Activated B cell treated with CpG ODN at 0.5 μM for 24 hours (primary cell): ENCODE measurements around the gene ELP4. TPM values are rescaled to one million over a fixed set of nuclear protein-coding genes. Genes with fewer than 3 reads are reported as not detected.

ENCODE experiments used
- ATAC-seq: fragments of 200-7000 bp; cut with Tn5 transposase; one replicate; pipeline ENCODE4 v1.10.0; 2021; ENCODE audit warnings: low read depth, mild to moderate bottlenecking, moderate library complexity
- CTCF ChIA-PET: fragments of 350-600 bp; sonication (Branson Sonifier 250); formaldehyde crosslinking; loops from one replicate; lab custom pipeline; 2021; ENCODE audit warnings: antibody characterized with exemption; lab: Charles Lee
- POLR2A ChIA-PET: fragments of 350-600 bp; sonication (Branson Sonifier 250); formaldehyde crosslinking; loops from one replicate; lab custom pipeline; 2021; ENCODE audit warnings: antibody characterized with exemption; lab: Charles Lee
- DNase-seq: peaks from one replicate; pipeline ENCODE4 v3.0.0; 2022
- H3K27ac Mint-ChIP-seq: one replicate; pipeline ENCODE4 v1.8.0; 2020; ENCODE audit warnings: mixed read lengths
- H3K27me3 Mint-ChIP-seq: one replicate; pipeline ENCODE4 v1.8.0; 2021; ENCODE audit warnings: mixed read lengths
- H3K36me3 Mint-ChIP-seq: one replicate; pipeline ENCODE4 v1.8.0; 2021; ENCODE audit warnings: low read depth, mixed read lengths
- H3K4me1 Mint-ChIP-seq: one replicate; pipeline ENCODE4 v1.8.0; 2021; ENCODE audit warnings: mixed read lengths
- H3K4me3 Mint-ChIP-seq: one replicate; pipeline ENCODE4 v1.8.0; 2020; ENCODE audit warnings: mild to moderate bottlenecking, mixed read lengths
- H3K9me3 Mint-ChIP-seq: one replicate; pipeline ENCODE4 v1.8.0; 2020; ENCODE audit warnings: mixed read lengths
- intact Hi-C: fragments of 100-400 bp; cut with micrococcal nuclease; formaldehyde crosslinking; loops from one replicate; pipeline ENCODE4 v1.15.1; 2024
- total RNA-seq: library from RNA; stranded (reverse); gene quantifications from 2 replicates; pipeline ENCODE4 v1.2.3, GENCODE V29; 2022
- TF ChIP-seq, protein P1 (sequence below): fragments of 200-600 bp; IDR thresholded peaks from one replicate; pipeline ENCODE4 v1.8.0; 2022; ENCODE audit warnings: antibody characterized with exemption, mild to moderate bottlenecking

Gene ELP4
- total RNA-seq, 1 donor from 2014 or later: 25.5 TPM

DNA sequence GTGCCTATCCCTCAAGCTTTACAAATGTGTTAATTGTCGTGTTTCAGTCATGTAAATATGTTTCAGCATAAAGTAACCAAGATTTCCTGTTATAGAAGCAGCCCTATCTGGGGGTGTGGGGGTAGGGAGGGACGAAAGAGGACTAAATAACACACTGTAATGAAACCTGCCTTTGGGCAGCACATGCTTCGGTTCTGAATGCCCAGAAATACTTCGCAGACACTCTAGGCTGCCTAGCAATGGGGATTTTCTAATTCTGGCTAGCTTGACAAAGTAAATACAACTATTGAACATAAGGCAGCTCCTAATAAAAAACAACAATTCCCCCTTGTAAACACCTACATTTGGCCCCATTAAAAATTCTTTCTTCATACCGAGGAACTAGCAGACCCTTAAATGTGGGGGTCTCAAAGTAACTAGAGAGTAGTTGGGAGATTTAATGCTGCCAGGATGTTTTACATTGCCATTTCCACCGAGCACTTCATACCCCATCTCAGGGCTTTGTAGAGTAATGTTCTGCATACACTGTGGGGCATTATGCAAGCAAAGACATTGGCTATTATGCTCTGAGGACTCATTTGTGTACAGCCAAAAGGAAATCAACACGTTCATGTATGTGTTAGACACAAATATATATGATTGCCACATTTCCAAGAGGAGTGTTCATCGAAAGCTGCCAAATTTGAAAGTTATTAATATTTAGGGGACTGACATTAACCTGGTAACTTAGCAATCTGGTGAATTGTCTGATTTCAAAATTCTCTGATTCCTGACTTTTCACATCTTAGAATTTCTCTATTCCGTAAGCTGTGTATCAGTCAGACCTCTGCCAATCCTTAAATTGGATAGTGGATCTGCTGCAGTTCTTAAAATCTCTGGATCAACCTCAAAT, 259.4 kb downstream of the ELP4 start:
- no peaks in the 10 kb centered on the region for H3K27me3 Mint-ChIP-seq
- intact Hi-C loops: no loop called here
- TF ChIP-seq, protein P1, sequence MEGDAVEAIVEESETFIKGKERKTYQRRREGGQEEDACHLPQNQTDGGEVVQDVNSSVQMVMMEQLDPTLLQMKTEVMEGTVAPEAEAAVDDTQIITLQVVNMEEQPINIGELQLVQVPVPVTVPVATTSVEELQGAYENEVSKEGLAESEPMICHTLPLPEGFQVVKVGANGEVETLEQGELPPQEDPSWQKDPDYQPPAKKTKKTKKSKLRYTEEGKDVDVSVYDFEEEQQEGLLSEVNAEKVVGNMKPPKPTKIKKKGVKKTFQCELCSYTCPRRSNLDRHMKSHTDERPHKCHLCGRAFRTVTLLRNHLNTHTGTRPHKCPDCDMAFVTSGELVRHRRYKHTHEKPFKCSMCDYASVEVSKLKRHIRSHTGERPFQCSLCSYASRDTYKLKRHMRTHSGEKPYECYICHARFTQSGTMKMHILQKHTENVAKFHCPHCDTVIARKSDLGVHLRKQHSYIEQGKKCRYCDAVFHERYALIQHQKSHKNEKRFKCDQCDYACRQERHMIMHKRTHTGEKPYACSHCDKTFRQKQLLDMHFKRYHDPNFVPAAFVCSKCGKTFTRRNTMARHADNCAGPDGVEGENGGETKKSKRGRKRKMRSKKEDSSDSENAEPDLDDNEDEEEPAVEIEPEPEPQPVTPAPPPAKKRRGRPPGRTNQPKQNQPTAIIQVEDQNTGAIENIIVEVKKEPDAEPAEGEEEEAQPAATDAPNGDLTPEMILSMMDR: no peak
- no peaks in the 10 kb centered on the region for H3K4me1 Mint-ChIP-seq
- H3K9me3 Mint-ChIP-seq: no peaks in the 10 kb centered on the region
- DNase-seq (no peak), ATAC-seq (no peak)
- peaks cover 9% of the 10 kb centered on the region for H3K36me3 Mint-ChIP-seq
- H3K4me3 Mint-ChIP-seq: no peak overlapping the region
- ChIA-PET CTCF (no interaction called here), POLR2A (no interaction called here)
- H3K27ac Mint-ChIP-seq: no peak overlapping the region

DNA sequence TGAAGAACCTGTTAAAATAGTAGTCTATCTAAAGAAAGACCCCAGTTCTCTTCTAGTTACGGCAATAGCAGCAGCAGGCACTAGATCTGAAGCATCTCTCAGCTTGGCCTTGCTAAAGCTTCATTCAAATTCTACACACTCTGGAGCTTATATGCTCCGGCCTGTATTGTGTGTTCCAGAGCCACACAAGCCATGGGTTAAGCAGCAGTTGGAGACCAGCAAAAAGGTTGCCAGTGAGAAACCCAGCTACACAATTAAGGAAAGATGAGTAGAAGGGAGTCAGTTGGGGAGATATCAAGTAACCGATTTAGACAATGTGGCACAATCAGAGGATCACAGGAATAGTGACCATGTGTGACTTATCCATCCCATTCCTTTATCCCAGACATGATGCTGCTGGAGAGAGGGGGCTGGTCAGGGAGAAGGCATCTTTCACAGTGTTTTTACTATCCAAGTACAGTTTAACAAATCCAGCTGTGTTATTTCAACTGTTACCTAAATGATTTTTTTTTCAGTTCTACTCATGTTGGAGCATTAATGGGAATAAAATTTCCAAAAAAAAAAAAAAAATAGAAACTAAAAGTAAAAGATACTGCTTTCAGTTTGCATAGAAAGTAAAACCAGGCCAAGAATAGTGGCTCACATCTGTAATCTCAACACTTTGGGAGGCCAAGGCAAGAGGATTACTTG, 260.6 kb downstream of the ELP4 start:
- H3K27me3 Mint-ChIP-seq: no peaks in the 10 kb centered on the region
- intact Hi-C loops: no loop called here
- ATAC-seq (no peak), DNase-seq (no peak)
- H3K4me3 Mint-ChIP-seq: no peak overlapping the region
- peaks cover 8% of the 10 kb centered on the region for H3K36me3 Mint-ChIP-seq
- CTCF ChIA-PET: no interaction called here
- H3K4me1 Mint-ChIP-seq: no peaks in the 10 kb centered on the region
- POLR2A ChIA-PET: no interaction called here
- TF ChIP-seq, protein P1: no peak
- no peaks in the 10 kb centered on the region for H3K9me3 Mint-ChIP-seq
- no peak overlapping the region for H3K27ac Mint-ChIP-seq

DNA sequence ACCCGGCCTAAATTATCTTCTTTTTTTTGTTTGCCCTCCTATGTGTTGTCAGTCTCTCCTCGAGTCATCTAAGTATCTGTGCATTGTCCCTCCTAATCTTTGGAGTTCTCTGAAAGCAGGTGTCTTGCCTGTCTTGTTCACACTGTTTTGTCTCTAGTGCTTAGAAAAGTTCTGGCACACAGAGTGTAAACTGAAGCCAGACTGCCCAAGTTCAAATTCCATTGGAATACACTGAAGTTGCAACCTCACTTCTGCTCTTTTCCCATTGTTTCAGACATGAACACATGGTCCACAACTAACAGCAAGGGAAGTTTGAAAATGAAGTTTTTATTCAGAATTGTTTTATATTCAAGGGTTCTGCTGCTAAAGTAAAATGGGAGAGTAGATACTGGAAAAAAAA, 262.8 kb downstream of the ELP4 start:
- Mint-ChIP-seq H3K27ac (no peak overlapping the region), H3K27me3 (no peaks in the 10 kb centered on the region), H3K4me3 (no peak overlapping the region), H3K4me1 (no peaks in the 10 kb centered on the region), H3K36me3 (peaks cover 14% of the 10 kb centered on the region), H3K9me3 (peaks cover 1% of the 10 kb centered on the region)
- no peak for DNase-seq
- TF ChIP-seq, protein P1: no peak
- ChIA-PET POLR2A (no interaction called here), CTCF (no interaction called here)
- intact Hi-C loops: no loop called here
- ATAC-seq: no peak

DNA sequence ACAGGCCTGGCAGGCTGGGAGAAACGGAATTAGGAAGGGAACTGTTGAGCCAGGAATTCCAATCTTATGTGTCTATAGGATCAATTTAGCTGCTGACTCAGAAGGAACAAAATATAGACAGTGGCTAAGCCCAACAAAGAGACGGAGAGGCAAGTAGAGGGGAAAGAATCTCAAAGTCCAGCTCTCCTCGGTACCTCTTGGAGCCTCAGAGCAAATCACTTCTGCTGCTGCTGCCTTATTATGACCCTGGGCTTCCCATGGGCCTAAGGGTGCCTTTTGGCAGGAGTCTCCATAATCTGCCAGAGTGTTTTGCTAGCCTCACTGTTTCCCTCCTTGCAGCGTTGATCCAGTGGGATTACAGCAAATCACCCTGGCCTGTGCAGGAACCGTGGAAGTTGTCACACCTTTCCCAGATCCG, 269.8 kb downstream of the ELP4 start:
- H3K27ac Mint-ChIP-seq: no peak overlapping the region
- H3K36me3 Mint-ChIP-seq: peaks cover 28% of the 10 kb centered on the region
- ATAC-seq (no peak), DNase-seq (no peak)
- no peaks in the 10 kb centered on the region for H3K27me3 Mint-ChIP-seq
- H3K4me1 Mint-ChIP-seq: no peaks in the 10 kb centered on the region
- H3K4me3 Mint-ChIP-seq: no peak overlapping the region
- POLR2A ChIA-PET: no interaction called here
- TF ChIP-seq, protein P1: no peak
- CTCF ChIA-PET: no interaction called here
- H3K9me3 Mint-ChIP-seq: peaks cover 3% of the 10 kb centered on the region
- intact Hi-C loops: no loop called here

DNA sequence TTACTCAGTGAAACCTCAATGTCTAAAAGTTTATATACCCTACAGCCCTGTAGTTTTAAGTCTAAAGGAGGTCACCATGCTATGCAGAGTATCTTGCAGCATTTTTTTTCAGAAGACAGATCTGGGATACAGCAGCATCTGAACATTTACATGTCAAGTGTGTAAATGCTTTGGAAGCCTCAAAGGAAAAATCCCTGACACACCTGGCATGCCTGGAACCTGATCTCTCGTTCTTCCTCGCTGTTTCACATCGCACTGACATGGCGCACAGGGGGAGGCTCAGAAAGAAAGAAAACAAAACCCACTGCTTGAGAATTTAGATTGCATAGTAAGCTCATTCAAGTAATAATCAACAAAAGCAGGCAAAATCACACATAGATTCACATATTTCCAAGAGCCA, 270.5 kb downstream of the ELP4 start:
- Mint-ChIP-seq H3K4me3 (no peak overlapping the region), H3K27me3 (no peaks in the 10 kb centered on the region), H3K36me3 (peaks cover 28% of the 10 kb centered on the region), H3K27ac (no peak overlapping the region), H3K9me3 (peaks cover 3% of the 10 kb centered on the region), H3K4me1 (no peaks in the 10 kb centered on the region)
- DNase-seq: no peak
- no peak for ATAC-seq
- ChIA-PET CTCF (no interaction called here), POLR2A (no interaction called here)
- intact Hi-C loops: no loop called here
- TF ChIP-seq, protein P1: no peak
